Neural cell (in vitro differentiated cells): ENCODE results near the gene SLC37A1. TPM values are rescaled to one million over a fixed set of nuclear protein-coding genes. Genes with fewer than 3 reads are reported as not detected.

Source experiments
- H2AFZ ChIP-seq: fragments of 200-600, 300-800 bp; sonication (generic), shearing (Covaris generic); 2 replicates; pipeline ENCODE4 v1.6.0; 2014; ENCODE audit warnings: low read depth, mild to moderate bottlenecking, antibody characterized with exemption, low read length, moderate library complexity
- H3F3A ChIP-seq: fragments of 200-600 bp; shearing (Covaris generic); 2 replicates; pipeline ENCODE4 v1.6.1; 2016; ENCODE audit warnings: mild to moderate bottlenecking, moderate library complexity, mixed read lengths, antibody characterized with exemption, low read length; ENCODE audit not compliant: insufficient read depth, poor library complexity, severe bottlenecking
- H3K27ac ChIP-seq: fragments of 200-600, 300-800 bp; sonication (generic), shearing (Covaris generic); 2 replicates; pipeline ENCODE4 v1.5.1; 2014; ENCODE audit warnings: mild to moderate bottlenecking, low read length, moderate library complexity
- H3K27me3 ChIP-seq: fragments of 300-800, 200-600 bp; sonication (generic), shearing (Covaris generic); 2 replicates; pipeline ENCODE4 v1.6.0; 2014; ENCODE audit warnings: mild to moderate bottlenecking, low read depth, low read length, moderate library complexity; ENCODE audit not compliant: insufficient read depth
- H3K36me3 ChIP-seq: fragments of 300-800, 200-600 bp; sonication (generic), shearing (Covaris generic); 2 replicates; pipeline ENCODE4 v1.5.1; 2014; ENCODE audit warnings: mild to moderate bottlenecking, antibody characterized with exemption, low read length, moderate library complexity; ENCODE audit not compliant: insufficient read depth
- H3K4me2 ChIP-seq: fragments of 300-800, 200-600 bp; sonication (generic), shearing (Covaris generic); 2 replicates; pipeline ENCODE4 v1.6.0; 2014; ENCODE audit warnings: mild to moderate bottlenecking, low read length
- H3K4me3 ChIP-seq: fragments of 300-800, 200-600 bp; sonication (generic), shearing (Covaris generic); 2 replicates; pipeline ENCODE4 v1.5.1; 2014; ENCODE audit warnings: mild to moderate bottlenecking, low read length, moderate library complexity
- H3K79me2 ChIP-seq: fragments of 200-600 bp; shearing (Covaris generic); replicated peaks from 2 replicates; pipeline ENCODE4 v1.6.0; 2014; ENCODE audit warnings: mild to moderate bottlenecking, low read length, moderate library complexity; ENCODE audit not compliant: insufficient read depth
- H3K9ac ChIP-seq: fragments of 300-800, 200-600 bp; sonication (generic), shearing (Covaris generic); 2 replicates; pipeline ENCODE4 v1.6.1; 2016; ENCODE audit warnings: mild to moderate bottlenecking, low read length, mixed read lengths
- H3K9me2 ChIP-seq: fragments of 200-600 bp; shearing (Covaris generic); 2 replicates; pipeline ENCODE4 v1.6.1; 2016; ENCODE audit warnings: mild to moderate bottlenecking, low read length, mixed read lengths; ENCODE audit not compliant: insufficient read depth
- H3K9me3 ChIP-seq: fragments of 200-600, 300-800 bp; sonication (generic), shearing (Covaris generic); 2 replicates; pipeline ENCODE4 v1.6.1; 2016; ENCODE audit warnings: mild to moderate bottlenecking, mixed run types, low read length, moderate library complexity, mixed read lengths
- H4K20me1 ChIP-seq: fragments of 200-600 bp; shearing (Covaris generic); 2 replicates; pipeline ENCODE4 v1.6.1; 2016; ENCODE audit warnings: mild to moderate bottlenecking, mixed run types; ENCODE audit not compliant: insufficient read depth
- CTCF ChIP-seq: fragments of 450-650 bp; IDR thresholded peaks from 2 replicates; pipeline ENCODE4 v1.5.1; 2014; ENCODE audit warnings: antibody characterized with exemption, mild to moderate bottlenecking, moderate library complexity; ENCODE audit not compliant: poor library complexity, severe bottlenecking
- EP300 ChIP-seq: fragments of 450-650 bp; conservative IDR thresholded peaks from 2 replicates; pipeline ENCODE4 v1.6.1; 2014; ENCODE audit warnings: antibody characterized with exemption, mild to moderate bottlenecking, moderate library complexity; ENCODE audit not compliant: poor library complexity, severe bottlenecking
- EZH2 ChIP-seq: fragments of 200-600, 300-800 bp; shearing (Covaris generic), sonication (generic); IDR thresholded peaks from 2 replicates; pipeline ENCODE4 v1.6.1; 2014; ENCODE audit warnings: antibody characterized with exemption, low read length, borderline replicate concordance, mild to moderate bottlenecking; ENCODE audit not compliant: insufficient read depth, poor library complexity, severe bottlenecking
- MXI1 ChIP-seq: fragments of 450-650 bp; conservative IDR thresholded peaks from 2 replicates; pipeline ENCODE4 v1.6.1; 2014; ENCODE audit warnings: antibody characterized with exemption, mild to moderate bottlenecking; ENCODE audit not compliant: poor library complexity, severe bottlenecking
- POLR2AphosphoS5 ChIP-seq: IDR thresholded peaks from 2 replicates; pipeline ENCODE4 v1.6.1; 2012
- RAD21 ChIP-seq: fragments of 450-650 bp; conservative IDR thresholded peaks from 2 replicates; pipeline ENCODE4 v1.6.1; 2014; ENCODE audit warnings: antibody characterized with exemption, mild to moderate bottlenecking, moderate library complexity
- REST ChIP-seq: IDR thresholded peaks from 2 replicates; pipeline ENCODE4 v1.6.1; 2012; ENCODE audit warnings: borderline replicate concordance
- SMC3 ChIP-seq: fragments of 450-650 bp; conservative IDR thresholded peaks from 2 replicates; pipeline ENCODE4 v1.6.1; 2014; ENCODE audit warnings: antibody characterized with exemption, mild to moderate bottlenecking, moderate library complexity; ENCODE audit not compliant: poor library complexity
- TAF1 ChIP-seq: IDR thresholded peaks from 2 replicates; pipeline ENCODE4 v1.6.1; 2012; ENCODE audit warnings: low read depth
- polyA plus RNA-seq: library from polyadenylated mRNA; depleted of rRNA; stranded (reverse); fragments of >200 nt; gene quantifications from 2 replicates; pipeline ENCODE4 v1.2.3, GENCODE V29; 2014

Gene SLC37A1
- polyA plus RNA-seq, 1 donor from 2014 or later: 60.7 TPM

- no peaks in the 10 kb centered on the region for H3K9me3 ChIP-seq
- H2AFZ ChIP-seq: no peak overlapping the region
- TF ChIP-seq EZH2 (no peak), CTCF (no peak), RAD21 (no peak), MXI1 (no peak), REST (no peak), POLR2AphosphoS5 (no peak), EP300 (no peak), SMC3 (no peak), TAF1 (no peak)
- H3K9me2 ChIP-seq: no peaks in the 10 kb centered on the region
- no peaks in the 10 kb centered on the region for H3K36me3 ChIP-seq
- no peak overlapping the region for H3K9ac ChIP-seq
- H3K27me3 ChIP-seq: no peaks in the 10 kb centered on the region
- H3K4me2 ChIP-seq: no peak overlapping the region
- no peaks in the 10 kb centered on the region for H3K79me2 ChIP-seq
- no peaks in the 10 kb centered on the region for H3F3A ChIP-seq
- H3K4me3 ChIP-seq: no peak overlapping the region
- H3K27ac ChIP-seq: no peak overlapping the region
- no peaks in the 10 kb centered on the region for H4K20me1 ChIP-seq
Observed at GRCh38 chr21:42621166-42621818, 107.6 kb downstream of the SLC37A1 start.

GRCh38 chr21:42621819-42622177 lies 108.1 kb downstream of the SLC37A1 start:
- no peaks in the 10 kb centered on the region for H3F3A ChIP-seq
- H3K27me3 ChIP-seq: no peaks in the 10 kb centered on the region
- H3K79me2 ChIP-seq: no peaks in the 10 kb centered on the region
- H2AFZ ChIP-seq: no peak overlapping the region
- H3K4me2 ChIP-seq: no peak overlapping the region
- H3K9me2 ChIP-seq: no peaks in the 10 kb centered on the region
- no peak overlapping the region for H3K27ac ChIP-seq
- H3K9ac ChIP-seq: no peak overlapping the region
- H3K9me3 ChIP-seq: no peaks in the 10 kb centered on the region
- no peak overlapping the region for H3K4me3 ChIP-seq
- H3K36me3 ChIP-seq: no peaks in the 10 kb centered on the region
- TF ChIP-seq TAF1 (no peak), CTCF (no peak), SMC3 (no peak)
- no peaks in the 10 kb centered on the region for H4K20me1 ChIP-seq
